MCF 10A (cell line): ENCODE measurements around the gene GRID2IP. TPM values are rescaled to one million over a fixed set of nuclear protein-coding genes. Genes with fewer than 3 reads are reported as not detected.
A peak's percentile ranks its signal among the peaks of the same experiment; 100 is the strongest.

ENCODE experiments used
- BruUV-seq: library from RNA; stranded (reverse); fragments of 400-500 nt; replicated peaks from 2 replicates; lab custom pipeline; 2021; lab: Mats Ljungman, UMichigan
- CTCF ChIA-PET: fragments of 300-600 bp; sonication (Branson Sonifier 250); formaldehyde crosslinking; extraction: SDS; loops from one replicate; lab custom pipeline; 2021; ENCODE audit warnings: antibody characterized with exemption, inconsistent platforms; lab: Yijun Ruan, JAX
- POLR2A ChIA-PET: fragments of 300-600, 350-650 bp; sonication (Branson Sonifier 250); formaldehyde crosslinking; extraction: SDS; loops from one replicate; lab custom pipeline; 2020; ENCODE audit warnings: antibody characterized with exemption, inconsistent platforms; lab: Yijun Ruan, JAX
- DNase-seq: peaks from one replicate; pipeline ENCODE4 v3.0.0-alpha.2; 2018; ENCODE audit not compliant: unreplicated experiment
- H3K27ac Mint-ChIP-seq: one replicate; pipeline ENCODE4 v1.8.0; 2022; ENCODE audit warnings: mild to moderate bottlenecking, low read depth, mixed read lengths; ENCODE audit not compliant: unreplicated experiment
- H3K27me3 Mint-ChIP-seq: one replicate; pipeline ENCODE4 v1.8.0; 2022; ENCODE audit warnings: mixed read lengths; ENCODE audit not compliant: insufficient read depth, unreplicated experiment
- H3K36me3 Mint-ChIP-seq: one replicate; pipeline ENCODE4 v1.8.0; 2022; ENCODE audit warnings: mild to moderate bottlenecking, moderate library complexity, mixed read lengths; ENCODE audit not compliant: insufficient read depth, unreplicated experiment
- H3K4me1 Mint-ChIP-seq: one replicate; pipeline ENCODE4 v1.8.0; 2022; ENCODE audit warnings: mixed read lengths; ENCODE audit not compliant: insufficient read depth, unreplicated experiment
- H3K4me3 Mint-ChIP-seq: one replicate; pipeline ENCODE4 v1.8.0; 2022; ENCODE audit warnings: mild to moderate bottlenecking, moderate library complexity, mixed read lengths; ENCODE audit not compliant: unreplicated experiment
- H3K9me3 Mint-ChIP-seq: one replicate; pipeline ENCODE4 v1.8.0; 2022; ENCODE audit warnings: mixed read lengths; ENCODE audit not compliant: unreplicated experiment
- CTCF ChIP-seq: fragments of 200-600 bp; IDR thresholded peaks from one replicate; pipeline ENCODE4 v1.8.0; 2022; ENCODE audit warnings: antibody characterized with exemption, mild to moderate bottlenecking; ENCODE audit not compliant: unreplicated experiment
- intact Hi-C: fragments of 100-400 bp; cut with micrococcal nuclease; formaldehyde crosslinking; loops from 2 replicates; pipeline ENCODE4 v1.14.1; 2022
- total RNA-seq: library from RNA; stranded (reverse); gene quantifications from 2 replicates; pipeline ENCODE4 v1.2.3, GENCODE V29; 2022

Gene GRID2IP
- total RNA-seq, 1 experiment from 2014 or later, result not detected

- CTCF ChIA-PET, result no interaction called here
These were observed 64.7 kb downstream of the GRID2IP start for GRCh38 chr7:6486438-6487183.

DNA sequence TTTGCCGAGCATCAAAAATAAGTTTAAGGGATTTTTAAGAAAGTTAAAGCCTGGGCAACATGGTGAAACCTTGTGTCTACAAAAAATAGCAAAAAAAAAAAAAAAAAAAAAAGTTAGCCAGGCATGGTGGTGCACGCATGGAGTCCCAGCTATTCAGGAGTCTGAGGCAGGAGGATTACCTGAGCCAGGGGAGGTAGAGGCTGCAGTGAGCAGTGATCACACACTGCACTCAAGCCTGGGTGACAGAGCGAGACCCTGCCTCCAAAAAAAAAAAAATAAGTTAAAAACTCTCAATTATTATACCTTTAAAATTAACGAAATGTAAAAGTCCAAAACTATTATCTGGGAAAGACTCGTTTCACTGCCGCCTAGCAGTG is 68.5 kb downstream of the GRID2IP start:
- H3K4me1 Mint-ChIP-seq, result peaks cover 18% of the 10 kb centered on the region
- peaks cover 20% of the 10 kb centered on the region for H3K36me3 Mint-ChIP-seq
- H3K27me3 Mint-ChIP-seq, result no peaks in the 10 kb centered on the region
- no peak for DNase-seq
- no peaks in the 10 kb centered on the region for H3K9me3 Mint-ChIP-seq
- no peak for TF ChIP-seq CTCF
- CTCF ChIA-PET, result interaction anchor here (0.6 kb wide), 1 partner anchor 25 kb away, joined by 5 read pairs; no protein-coding TSS in a partner anchor
- no TSS peak for BruUV-seq
- intact Hi-C loops, result no loop called here
- peak overlapping the region; percentile 91 for H3K4me3 Mint-ChIP-seq
- H3K27ac Mint-ChIP-seq, result peak overlapping the region; percentile 88
- POLR2A ChIA-PET, result no interaction called here

More at GRCh38 chr7:6486438-6487183, 64.7 kb downstream of the GRID2IP start:
- H3K27me3 Mint-ChIP-seq, result no peaks in the 10 kb centered on the region
- H3K9me3 Mint-ChIP-seq, result no peaks in the 10 kb centered on the region
- H3K36me3 Mint-ChIP-seq, result peaks cover 16% of the 10 kb centered on the region
- H3K4me3 Mint-ChIP-seq, result no peak overlapping the region
- no peak for TF ChIP-seq CTCF
- H3K4me1 Mint-ChIP-seq, result peaks cover 2% of the 10 kb centered on the region
- BruUV-seq, result no TSS peak
- H3K27ac Mint-ChIP-seq, result no peak overlapping the region
- POLR2A ChIA-PET, result no interaction called here
- intact Hi-C loops, result no loop called here
- no peak for DNase-seq

- H3K4me1 Mint-ChIP-seq, result peaks cover 18% of the 10 kb centered on the region
- DNase-seq, result no peak
- BruUV-seq, result TSS peak; percentile 45
- CTCF ChIA-PET, result interaction anchor here (0.6 kb wide), 1 partner anchor 25 kb away, joined by 5 read pairs; no protein-coding TSS in a partner anchor
- no peak for TF ChIP-seq CTCF
- POLR2A ChIA-PET, result no interaction called here
- H3K4me3 Mint-ChIP-seq, result peak overlapping the region; percentile 91
- intact Hi-C loops, result no loop called here
- H3K27me3 Mint-ChIP-seq, result no peaks in the 10 kb centered on the region
- no peaks in the 10 kb centered on the region for H3K9me3 Mint-ChIP-seq
- H3K27ac Mint-ChIP-seq, result peak overlapping the region; percentile 88
- H3K36me3 Mint-ChIP-seq, result peaks cover 18% of the 10 kb centered on the region
These were observed 69.0 kb downstream of the GRID2IP start for GRCh38 chr7:6482307-6482706.

- intact Hi-C loops, result no loop called here
- peaks cover 21% of the 10 kb centered on the region for H3K36me3 Mint-ChIP-seq
- CTCF ChIA-PET, result no interaction called here
These were observed 69.8 kb downstream of the GRID2IP start for GRCh38 chr7:6481445-6481844.

More at GRCh38 chr7:6481445-6481844, 69.8 kb downstream of the GRID2IP start:
- Mint-ChIP-seq H3K27me3 (no peaks in the 10 kb centered on the region), H3K27ac (peak overlapping the region; percentile 55), H3K4me3 (peak overlapping the region; percentile 33), H3K4me1 (peaks cover 18% of the 10 kb centered on the region), H3K9me3 (no peaks in the 10 kb centered on the region)
- POLR2A ChIA-PET, result interaction anchor here (1.1 to 2.2 kb wide), 2 partner anchors 10 to 34 kb away, joined by 3 to 7 read pairs; partner anchors contain the start of gene DAGLB
- no peak for TF ChIP-seq CTCF
- BruUV-seq, result no TSS peak
- DNase-seq, result no peak
